ENCODE data around the gene RPS6KL1. TPM values are rescaled to one million over a fixed set of nuclear protein-coding genes. Genes with fewer than 3 reads are reported as not detected.

Gene RPS6KL1
- 1 to 10 TPM; 4.2 to 4.9 TPM for total RNA-seq

GRCh38 chr14:74922752-74923401 is at the start of gene RPS6KL1:
RPS6KL1 (minus strand) TSS chr14:74923260; CDS start chr14:74921541, 1,719 bp downstream.
- ChIA-PET POLR2A (interaction anchor here (0.5 to 1.3 kb wide), 3 partner anchors 12 to 141 kb away, joined by 3 to 5 read pairs (median 3); partner anchors contain the start of gene ACYP1), CTCF (interaction anchor here (0.6 to 3.4 kb wide), 9 partner anchors 8 to 216 kb away, joined by 3 to 18 read pairs (median 5); no protein-coding TSS in a partner anchor)
- H3K36me3 Mint-ChIP-seq = no peaks in the 10 kb centered on the region
- H3K4me1 Mint-ChIP-seq (ENCODE audit: low read depth) = peaks cover 8% of the 10 kb centered on the region
- H3K27ac Mint-ChIP-seq = no peak within 1 kb of the TSS
- DNase-seq = peak; percentile 82
- peaks cover 7% of the 10 kb centered on the region for H3K27me3 Mint-ChIP-seq
- peak within 1 kb of the TSS; percentile 57 for H3K4me3 Mint-ChIP-seq
- H3K9me3 Mint-ChIP-seq = no peaks in the 10 kb centered on the region
- intact Hi-C loops (cut with micrococcal nuclease) = no loop called here

- no peak for DNase-seq
- POLR2A ChIA-PET = interaction anchor here (0.7 kb wide), 1 partner anchor 17 kb away, joined by 4 read pairs; no protein-coding TSS in a partner anchor
- intact Hi-C loops (cut with micrococcal nuclease) = no loop called here
- Mint-ChIP-seq H3K4me1 (ENCODE audit: low read depth) (no peaks in the 10 kb centered on the region), H3K27ac (no peak overlapping the region), H3K27me3 (no peaks in the 10 kb centered on the region), H3K4me3 (no peak overlapping the region), H3K36me3 (no peaks in the 10 kb centered on the region), H3K9me3 (no peaks in the 10 kb centered on the region)
- CTCF ChIA-PET = interaction anchor here (2.3 kb wide), 1 partner anchor 119 kb away, joined by 9 read pairs; no protein-coding TSS in a partner anchor
These were observed 45.8 kb upstream of the RPS6KL1 start for GRCh38 chr14:74968811-74969210.

- Mint-ChIP-seq H3K27me3 (no peaks in the 10 kb centered on the region), H3K36me3 (no peaks in the 10 kb centered on the region), H3K4me1 (ENCODE audit: low read depth) (no peaks in the 10 kb centered on the region), H3K9me3 (no peaks in the 10 kb centered on the region), H3K4me3 (no peak overlapping the region), H3K27ac (no peak overlapping the region)
- ChIA-PET CTCF (interaction anchor here (1.4 to 1.6 kb wide), 2 partner anchors 20 to 123 kb away, joined by 7 read pairs; no protein-coding TSS in a partner anchor), POLR2A (no interaction called here)
- intact Hi-C loops (cut with micrococcal nuclease) = no loop called here
- no peak for DNase-seq
These were observed 42.6 kb upstream of the RPS6KL1 start for GRCh38 chr14:74965486-74966153.

GRCh38 chr14:74964787-74965485 is 41.9 kb upstream of the RPS6KL1 start:
- intact Hi-C loops (cut with micrococcal nuclease) = no loop called here
- ChIA-PET CTCF (interaction anchor here (0.8 to 1.6 kb wide), 3 partner anchors 18 to 124 kb away, joined by 3 to 7 read pairs (median 7); no protein-coding TSS in a partner anchor), POLR2A (no interaction called here)
- H3K36me3 Mint-ChIP-seq = no peaks in the 10 kb centered on the region
- no peak overlapping the region for H3K27ac Mint-ChIP-seq
- H3K4me3 Mint-ChIP-seq = no peak overlapping the region
- H3K27me3 Mint-ChIP-seq = no peaks in the 10 kb centered on the region
- no peak for DNase-seq
- H3K4me1 Mint-ChIP-seq (ENCODE audit: low read depth) = no peaks in the 10 kb centered on the region
- no peaks in the 10 kb centered on the region for H3K9me3 Mint-ChIP-seq

GRCh38 chr14:74963705-74964271 is 40.7 kb upstream of the RPS6KL1 start:
- H3K4me1 Mint-ChIP-seq (ENCODE audit: low read depth) = no peaks in the 10 kb centered on the region
- no peak overlapping the region for H3K4me3 Mint-ChIP-seq
- no peaks in the 10 kb centered on the region for H3K36me3 Mint-ChIP-seq
- CTCF ChIA-PET = interaction anchor here (0.8 kb wide), 2 partner anchors 17 to 19 kb away, joined by 3 read pairs; no protein-coding TSS in a partner anchor
- no peak for DNase-seq
- no peak overlapping the region for H3K27ac Mint-ChIP-seq
- H3K27me3 Mint-ChIP-seq = no peaks in the 10 kb centered on the region
- intact Hi-C loops (cut with micrococcal nuclease) = no loop called here
- POLR2A ChIA-PET = no interaction called here
- no peaks in the 10 kb centered on the region for H3K9me3 Mint-ChIP-seq

GRCh38 chr14:74963178-74963704 is 40.2 kb upstream of the RPS6KL1 start:
- DNase-seq = no peak
- intact Hi-C loops (cut with micrococcal nuclease) = no loop called here
- CTCF ChIA-PET = interaction anchor here (0.8 to 2.5 kb wide), 2 partner anchors 17 to 18 kb away, joined by 3 to 8 read pairs; no protein-coding TSS in a partner anchor
- Mint-ChIP-seq H3K27me3 (no peaks in the 10 kb centered on the region), H3K36me3 (no peaks in the 10 kb centered on the region), H3K27ac (no peak overlapping the region), H3K9me3 (no peaks in the 10 kb centered on the region), H3K4me1 (ENCODE audit: low read depth) (no peaks in the 10 kb centered on the region), H3K4me3 (no peak overlapping the region)
- POLR2A ChIA-PET = no interaction called here

- no peak for DNase-seq
- Mint-ChIP-seq H3K4me3 (no peak overlapping the region), H3K36me3 (no peaks in the 10 kb centered on the region), H3K27ac (no peak overlapping the region), H3K27me3 (no peaks in the 10 kb centered on the region), H3K9me3 (no peaks in the 10 kb centered on the region), H3K4me1 (ENCODE audit: low read depth) (no peaks in the 10 kb centered on the region)
- ChIA-PET POLR2A (no interaction called here), CTCF (interaction anchor here (2.5 kb wide), 1 partner anchor 17 kb away, joined by 8 read pairs; no protein-coding TSS in a partner anchor)
- intact Hi-C loops (cut with micrococcal nuclease) = no loop called here
These were observed 39.4 kb upstream of the RPS6KL1 start for GRCh38 chr14:74962493-74962892.

- ChIA-PET POLR2A (no interaction called here), CTCF (interaction anchor here (1.3 to 2.5 kb wide), 2 partner anchors 12 to 16 kb away, joined by 5 to 8 read pairs; no protein-coding TSS in a partner anchor)
- H3K27me3 Mint-ChIP-seq = no peaks in the 10 kb centered on the region
- no peak for DNase-seq
- H3K4me3 Mint-ChIP-seq = no peak overlapping the region
- H3K4me1 Mint-ChIP-seq (ENCODE audit: low read depth) = no peaks in the 10 kb centered on the region
- intact Hi-C loops (cut with micrococcal nuclease) = no loop called here
- H3K27ac Mint-ChIP-seq = no peak overlapping the region
- no peaks in the 10 kb centered on the region for H3K9me3 Mint-ChIP-seq
- H3K36me3 Mint-ChIP-seq = no peaks in the 10 kb centered on the region
These were observed 39.0 kb upstream of the RPS6KL1 start for GRCh38 chr14:74962046-74962445.

GRCh38 chr14:74961238-74961911 is 38.3 kb upstream of the RPS6KL1 start:
- Mint-ChIP-seq H3K4me3 (no peak overlapping the region), H3K27ac (no peak overlapping the region), H3K36me3 (no peaks in the 10 kb centered on the region), H3K9me3 (no peaks in the 10 kb centered on the region), H3K27me3 (peaks cover 2% of the 10 kb centered on the region), H3K4me1 (ENCODE audit: low read depth) (no peaks in the 10 kb centered on the region)
- POLR2A ChIA-PET = no interaction called here
- CTCF ChIA-PET = interaction anchor here (1.3 to 2.5 kb wide), 2 partner anchors 13 to 15 kb away, joined by 5 to 8 read pairs; no protein-coding TSS in a partner anchor
- no peak for DNase-seq
- intact Hi-C loops (cut with micrococcal nuclease) = no loop called here

- CTCF ChIA-PET = interaction anchor here (0.6 to 2.5 kb wide), 3 partner anchors 14 to 78 kb away, joined by 3 to 8 read pairs (median 5); no protein-coding TSS in a partner anchor
- intact Hi-C loops (cut with micrococcal nuclease) = no loop called here
- DNase-seq = no peak
- no peaks in the 10 kb centered on the region for H3K4me1 Mint-ChIP-seq (ENCODE audit: low read depth)
- H3K27me3 Mint-ChIP-seq = peaks cover 6% of the 10 kb centered on the region
- POLR2A ChIA-PET = no interaction called here
- H3K4me3 Mint-ChIP-seq = no peak overlapping the region
- no peaks in the 10 kb centered on the region for H3K36me3 Mint-ChIP-seq
- no peaks in the 10 kb centered on the region for H3K9me3 Mint-ChIP-seq
- no peak overlapping the region for H3K27ac Mint-ChIP-seq
These were observed 37.7 kb upstream of the RPS6KL1 start for GRCh38 chr14:74960736-74961135.

- no peaks in the 10 kb centered on the region for H3K9me3 Mint-ChIP-seq
- no peak for DNase-seq
- peaks cover 6% of the 10 kb centered on the region for H3K27me3 Mint-ChIP-seq
- ChIA-PET CTCF (interaction anchor here (0.6 to 1.3 kb wide), 3 partner anchors 15 to 129 kb away, joined by 3 to 4 read pairs (median 4); no protein-coding TSS in a partner anchor), POLR2A (no interaction called here)
- no peaks in the 10 kb centered on the region for H3K36me3 Mint-ChIP-seq
- no peaks in the 10 kb centered on the region for H3K4me1 Mint-ChIP-seq (ENCODE audit: low read depth)
- intact Hi-C loops (cut with micrococcal nuclease) = no loop called here
- H3K27ac Mint-ChIP-seq = no peak overlapping the region
- no peak overlapping the region for H3K4me3 Mint-ChIP-seq
These were observed 36.6 kb upstream of the RPS6KL1 start for GRCh38 chr14:74959596-74960180.
